Erythroblast (primary cell): Measurements from ENCODE around the gene EIF3D.

ENCODE experiments used
- GATA1 ChIP-seq: IDR thresholded peaks from 2 replicates; pipeline ENCODE4 v1.6.1; 2011; ENCODE audit warnings: low read depth, mild to moderate bottlenecking, control low read depth, low read length, moderate library complexity
- POLR2A ChIP-seq: IDR thresholded peaks from 2 replicates; pipeline ENCODE4 v1.6.1; 2011; ENCODE audit warnings: mild to moderate bottlenecking, low read length

GRCh38 chr22:36541831-36542411 is 13.0 kb upstream of the EIF3D start:
- TF ChIP-seq POLR2A (no peak), GATA1 (no peak)
